HEK293 (cell line): ENCODE measurements around the gene DPF3.

ENCODE experiments used
- CTCF ChIA-PET: fragments of 350-600 bp; formaldehyde crosslinking; extraction: SDS; loops from one replicate; lab custom pipeline; 2021; ENCODE audit warnings: antibody characterized with exemption; lab: Yijun Ruan, JAX
- POLR2A ChIA-PET: fragments of 300-600 bp; formaldehyde crosslinking; extraction: SDS; loops from one replicate; lab custom pipeline; 2020; ENCODE audit warnings: antibody characterized with exemption, inconsistent platforms; lab: Yijun Ruan, JAX
- H3K27ac ChIP-seq: fragments of 200-500 bp; sonication (Bioruptor generic); 2 replicates; pipeline ENCODE4 v1.5.1; 2014; ENCODE audit warnings: low read depth, low read length, control low read depth, inconsistent platforms; ENCODE audit errors: extremely low read depth
- H3K36me3 ChIP-seq, 2 experiments: fragments of 200-500 bp in 1 of 2; sonication (Bioruptor generic) in 1 of 2; 1 replicate in 1 of 2; 2 replicates in 1 of 2; pipeline ENCODE4 v1.5.1; 2014 to 2017; ENCODE audit warnings: inconsistent platforms in 2 of 2, low read length in 2 of 2; ENCODE audit not compliant: control insufficient read depth in 2 of 2, insufficient read depth in 1 of 2
- H3K4me1 ChIP-seq: fragments of 200-500 bp; sonication (Bioruptor generic); 2 replicates; pipeline ENCODE4 v1.5.1; 2014; ENCODE audit warnings: mild to moderate bottlenecking, low read length, inconsistent platforms; ENCODE audit not compliant: control insufficient read depth, insufficient read depth
- H3K4me3 ChIP-seq: 2 replicates; pipeline ENCODE4 v1.5.1; 2011; ENCODE audit warnings: low read depth, mild to moderate bottlenecking, control low read depth, low read length, moderate library complexity
- H3K9me3 ChIP-seq: fragments of 200-500 bp; sonication (Bioruptor generic); 2 replicates; pipeline ENCODE4 v1.5.1; 2014; ENCODE audit warnings: low read depth, low read length, inconsistent platforms; ENCODE audit not compliant: control insufficient read depth, insufficient read depth
- BCL6B ChIP-seq: fragments of 450-650 bp; formaldehyde crosslinking; IDR thresholded peaks from 2 replicates; pipeline ENCODE4 v1.5.1; 2017; ENCODE audit warnings: missing biosample characterization, missing genetic modification characterization
- CTCF ChIP-seq: fragments of 450-650 bp; formaldehyde crosslinking; IDR thresholded peaks from 2 replicates; pipeline ENCODE4 v1.5.1; 2016; ENCODE audit warnings: missing biosample characterization, missing genetic modification characterization
- ELK4 ChIP-seq: IDR thresholded peaks from 2 replicates; pipeline ENCODE4 v1.6.1; 2011; ENCODE audit warnings: mild to moderate bottlenecking, low read depth, low read length, borderline replicate concordance
- KLF10 ChIP-seq: fragments of 450-650 bp; IDR thresholded peaks from 2 replicates; pipeline ENCODE4 v1.5.1; 2018; ENCODE audit warnings: missing biosample characterization, mild to moderate bottlenecking, missing genetic modification characterization
- KLF9 ChIP-seq: fragments of 450-650 bp; formaldehyde crosslinking; IDR thresholded peaks from 2 replicates; pipeline ENCODE4 v1.5.1; 2016; ENCODE audit warnings: missing biosample characterization, missing genetic modification characterization, low read depth
- SP2 ChIP-seq: fragments of 450-650 bp; formaldehyde crosslinking; IDR thresholded peaks from 2 replicates; pipeline ENCODE4 v1.5.1; 2016; ENCODE audit warnings: missing biosample characterization, missing genetic modification characterization
- SP7 ChIP-seq: fragments of 450-650 bp; formaldehyde crosslinking; IDR thresholded peaks from 2 replicates; pipeline ENCODE4 v1.5.1; 2016; ENCODE audit warnings: missing biosample characterization, missing genetic modification characterization
- ZBTB48 ChIP-seq: fragments of 450-650 bp; formaldehyde crosslinking; IDR thresholded peaks from 2 replicates; pipeline ENCODE4 v1.5.1; 2016; ENCODE audit warnings: missing biosample characterization, missing genetic modification characterization
- ZBTB7A ChIP-seq: fragments of 450-650 bp; formaldehyde crosslinking; IDR thresholded peaks from 2 replicates; pipeline ENCODE4 v1.5.1; 2016; ENCODE audit warnings: low read depth, missing biosample characterization, missing genetic modification characterization
- ZBTB8A ChIP-seq: fragments of 450-650 bp; formaldehyde crosslinking; IDR thresholded peaks from 2 replicates; pipeline ENCODE4 v1.5.1; 2016; ENCODE audit warnings: missing biosample characterization, missing genetic modification characterization
- ZIC2 ChIP-seq: fragments of 450-650 bp; formaldehyde crosslinking; IDR thresholded peaks from 2 replicates; pipeline ENCODE4 v1.5.1; 2016; ENCODE audit warnings: missing biosample characterization, missing genetic modification characterization
- ZNF155 ChIP-seq: fragments of 450-650 bp; formaldehyde crosslinking; IDR thresholded peaks from 2 replicates; pipeline ENCODE4 v1.5.1; 2016; ENCODE audit warnings: missing biosample characterization, missing genetic modification characterization
- ZNF221 ChIP-seq: fragments of 450-650 bp; formaldehyde crosslinking; IDR thresholded peaks from 2 replicates; pipeline ENCODE4 v1.5.1; 2017; ENCODE audit warnings: missing biosample characterization, missing genetic modification characterization, borderline replicate concordance
- ZNF223 ChIP-seq: fragments of 450-650 bp; formaldehyde crosslinking; IDR thresholded peaks from 2 replicates; pipeline ENCODE4 v1.5.1; 2016; ENCODE audit warnings: missing biosample characterization, missing genetic modification characterization
- ZNF248 ChIP-seq: fragments of 450-650 bp; formaldehyde crosslinking; IDR thresholded peaks from 2 replicates; pipeline ENCODE4 v1.5.1; 2017; ENCODE audit warnings: missing biosample characterization, missing genetic modification characterization
- ZNF266 ChIP-seq: fragments of 450-650 bp; formaldehyde crosslinking; IDR thresholded peaks from 2 replicates; pipeline ENCODE4 v1.5.1; 2016; ENCODE audit warnings: missing biosample characterization, missing genetic modification characterization, low read depth
- ZNF274 ChIP-seq, 2 experiments: fragments of 200-500 bp in 1 of 2; fragments of 450-650 bp in 1 of 2; sonication (Bioruptor generic) in 1 of 2; formaldehyde crosslinking in 1 of 2; IDR thresholded peaks; 2 replicates each; pipeline versions ENCODE4 v1.5.1 to v1.6.1; 2014 to 2016; ENCODE audit warnings: borderline replicate concordance in 1 of 2, inconsistent platforms in 1 of 2, low read length in 1 of 2, missing biosample characterization in 1 of 2, missing genetic modification characterization in 1 of 2
- ZNF37A ChIP-seq: fragments of 450-650 bp; IDR thresholded peaks from 2 replicates; pipeline ENCODE4 v1.5.1; 2018; ENCODE audit warnings: missing biosample characterization, missing genetic modification characterization
- ZNF416 ChIP-seq: fragments of 450-650 bp; formaldehyde crosslinking; IDR thresholded peaks from 2 replicates; pipeline ENCODE4 v1.5.1; 2016; ENCODE audit warnings: missing biosample characterization, missing genetic modification characterization
- ZNF501 ChIP-seq: fragments of 450-650 bp; formaldehyde crosslinking; IDR thresholded peaks from 2 replicates; pipeline ENCODE4 v1.5.1; 2016; ENCODE audit warnings: missing biosample characterization, missing genetic modification characterization
- ZNF549 ChIP-seq: fragments of 450-650 bp; IDR thresholded peaks from 2 replicates; pipeline ENCODE4 v1.5.1; 2018; ENCODE audit warnings: missing biosample characterization, missing genetic modification characterization, mild to moderate bottlenecking, inconsistent platforms, moderate library complexity
- ZNF571 ChIP-seq: fragments of 450-650 bp; formaldehyde crosslinking; IDR thresholded peaks from 2 replicates; pipeline ENCODE4 v1.5.0; 2017; ENCODE audit warnings: missing biosample characterization, missing genetic modification characterization
- ZNF776 ChIP-seq: fragments of 450-650 bp; formaldehyde crosslinking; IDR thresholded peaks from 2 replicates; pipeline ENCODE4 v1.5.0; 2017; ENCODE audit warnings: missing biosample characterization, missing genetic modification characterization, borderline replicate concordance
- ZNF830 ChIP-seq: fragments of 450-650 bp; IDR thresholded peaks from 2 replicates; pipeline ENCODE4 v1.5.0; 2018; ENCODE audit warnings: missing biosample characterization, missing genetic modification characterization, low read depth, mild to moderate bottlenecking, moderate library complexity
- ZSCAN18 ChIP-seq: fragments of 450-650 bp; formaldehyde crosslinking; IDR thresholded peaks from 2 replicates; pipeline ENCODE4 v1.5.1; 2016; ENCODE audit warnings: missing biosample characterization, missing genetic modification characterization
- ZSCAN5A ChIP-seq: fragments of 450-650 bp; formaldehyde crosslinking; IDR thresholded peaks from 2 replicates; pipeline ENCODE4 v1.5.1; 2016; ENCODE audit warnings: missing biosample characterization, missing genetic modification characterization

Gene DPF3

GRCh38 chr14:72645706-72646105, 248.2 kb downstream of the DPF3 start:
- no peak overlapping the region for H3K27ac ChIP-seq
- ChIA-PET POLR2A (interaction anchor here (0.7 kb wide), 1 partner anchor 100 kb away, joined by 5 read pairs; no protein-coding TSS in a partner anchor), CTCF (no interaction called here)
- no peak overlapping the region for H3K4me3 ChIP-seq
- H3K4me1 ChIP-seq = no peaks in the 10 kb centered on the region
- H3K9me3 ChIP-seq = no peaks in the 10 kb centered on the region
- no peaks in the 10 kb centered on the region for H3K36me3 ChIP-seq
- no peak for TF ChIP-seq ZNF221 (tag by site-specific recombination)
- TF ChIP-seq ZNF776 = no peak
- no peak for TF ChIP-seq KLF9 (tag by site-specific recombination)
- TF ChIP-seq SP2 = no peak
- TF ChIP-seq ZSCAN18 = no peak
- TF ChIP-seq BCL6B (tag by site-specific recombination) = no peak
- no peak for TF ChIP-seq ZNF830 (tag by site-specific recombination)
- TF ChIP-seq ZNF155 = no peak
- no peak for TF ChIP-seq CTCF (tag by site-specific recombination)
- no peak for TF ChIP-seq ZIC2 (tag by site-specific recombination)
- TF ChIP-seq ZNF274 (IDR thresholded peaks at IDR 0.05; ENCODE audit: low read length) = no peak
- no peak for TF ChIP-seq ZNF274 (tag by site-specific recombination; IDR thresholded peaks at IDR 0.05; ENCODE audit: borderline replicate concordance)
- no peak for TF ChIP-seq ZNF571
- TF ChIP-seq ELK4 = no peak
- TF ChIP-seq ZNF37A (tag by site-specific recombination) = no peak
- no peak for TF ChIP-seq ZNF223 (tag by site-specific recombination)

GRCh38 chr14:72644758-72645489, 249.0 kb downstream of the DPF3 start:
- no peaks in the 10 kb centered on the region for H3K4me1 ChIP-seq
- H3K36me3 ChIP-seq = no peaks in the 10 kb centered on the region
- H3K27ac ChIP-seq = no peak overlapping the region
- no peak overlapping the region for H3K4me3 ChIP-seq
- H3K9me3 ChIP-seq = no peaks in the 10 kb centered on the region
- ChIA-PET CTCF (interaction anchor here (0.6 to 1.0 kb wide), 4 partner anchors 9 to 131 kb away, joined by 3 to 6 read pairs (median 4); no protein-coding TSS in a partner anchor), POLR2A (interaction anchor here (0.7 kb wide), 1 partner anchor 101 kb away, joined by 5 read pairs; no protein-coding TSS in a partner anchor)
- TF ChIP-seq ZBTB8A (tag by site-specific recombination) (no peak), ZNF549 (no peak), KLF10 (no peak), ZNF501 (tag by site-specific recombination) (no peak), ZNF248 (no peak), ZNF416 (no peak), ZNF266 (no peak), ZBTB7A (no peak), ZBTB48 (tag by site-specific recombination) (no peak), ZSCAN18 (no peak), ZNF571 (no peak), ZSCAN5A (tag by site-specific recombination) (no peak), SP7 (no peak)
